Measurements from ENCODE around the gene TBRG1.
A peak's percentile ranks its signal among the peaks of the same experiment; 100 is the strongest.

TBRG1 gene

GRCh38 chr11:124658501-124658900 lies 35.8 kb downstream of the TBRG1 start:
- no peak for DNase-seq

- DNase-seq: no peak
These were observed 36.3 kb downstream of the TBRG1 start for GRCh38 chr11:124658986-124659385.

GRCh38 chr11:124661553-124661952 lies 38.9 kb downstream of the TBRG1 start:
- no peak for DNase-seq

GRCh38 chr11:124662106-124662505 lies 39.4 kb downstream of the TBRG1 start:
- peak in 1 of 58 donors; percentile 21 for DNase-seq

GRCh38 chr11:124663861-124664260 lies 41.2 kb downstream of the TBRG1 start:
- DNase-seq: no peak

GRCh38 chr11:124667601-124668000 lies 44.9 kb downstream of the TBRG1 start:
- no peak for DNase-seq

- peak in 21 of 58 donors; percentile 3 to 44 (median 23) for DNase-seq
These were observed 46.5 kb downstream of the TBRG1 start for GRCh38 chr11:124669193-124669592.

- peak in 7 of 58 donors; percentile 15 to 44 (median 24) for DNase-seq
These were observed 48.1 kb downstream of the TBRG1 start for GRCh38 chr11:124670732-124671131.

GRCh38 chr11:124672536-124673215 lies 50.0 kb downstream of the TBRG1 start:
- DNase-seq: no peak

- DNase-seq: peak; percentile 33 to 93 (median 82)
These were observed 50.9 kb downstream of the TBRG1 start, which contains the start of the genes SIAE and SPA17 for GRCh38 chr11:124673333-124674167. Gene SIAE, minus strand, starts transcription at chr11:124673739. Its CDS starts 31 bp downstream, at chr11:124673708. Gene SPA17, plus strand, starts transcription at chr11:124673904. Its CDS starts 1,361 bp downstream, at chr11:124675265.

- DNase-seq: no peak
These were observed 51.5 kb downstream of the TBRG1 start for GRCh38 chr11:124674168-124674517.

- DNase-seq: no peak
These were observed 51.9 kb downstream of the TBRG1 start for GRCh38 chr11:124674571-124674970.

- no peak for DNase-seq
These were observed 53.7 kb downstream of the TBRG1 start for GRCh38 chr11:124676386-124676785.

GRCh38 chr11:124678416-124678815 lies 55.8 kb downstream of the TBRG1 start:
- DNase-seq: no peak

GRCh38 chr11:124681421-124681820 lies 58.8 kb downstream of the TBRG1 start:
- no peak for DNase-seq

GRCh38 chr11:124682443-124682842 lies 59.8 kb downstream of the TBRG1 start:
- no peak for DNase-seq

All from anterior cingulate cortex (tissue), 58 donors.